Activated T-helper 1 cell treated with anti-CD3 and anti-CD28 coated beads, Interleukin-12 subunit alpha, Interleukin-12 subunit beta, Interleukin-2, Interleukin-4 antibody, amounts not matched to agents 30 ng/mL and 10 ng/mL and 1 ng/mL, durations not matched to agents 14 hours and 24 hours and 36 hours (primary cell): ENCODE measurements around the gene RET. TPM values are rescaled to one million over a fixed set of nuclear protein-coding genes. Genes with fewer than 3 reads are reported as not detected.
A peak's percentile ranks its signal among the peaks of the same experiment; 100 is the strongest.
"Not testable (repeated sequence)": the region's sequence is repeated elsewhere in the genome, so short reads cannot be mapped to it uniquely, and the experiment has no call there.

ENCODE experiments used
- DNase-seq: peaks from one replicate; pipeline ENCODE4 v3.0.0; 2021; ENCODE audit warnings: low spot score
- H3K27ac Mint-ChIP-seq: one replicate; pipeline ENCODE4 v1.8.0; 2021; ENCODE audit warnings: mild to moderate bottlenecking, mixed read lengths
- H3K27me3 Mint-ChIP-seq: one replicate; pipeline ENCODE4 v1.8.0; 2022; ENCODE audit warnings: mild to moderate bottlenecking, moderate library complexity, mixed read lengths; ENCODE audit not compliant: insufficient read depth
- H3K36me3 Mint-ChIP-seq: one replicate; pipeline ENCODE4 v1.8.0; 2021; ENCODE audit warnings: low read depth, mixed read lengths
- H3K4me1 Mint-ChIP-seq: one replicate; pipeline ENCODE4 v1.8.0; 2021; ENCODE audit warnings: low read depth, mixed read lengths
- H3K4me3 Mint-ChIP-seq: one replicate; pipeline ENCODE4 v1.8.0; 2021; ENCODE audit warnings: mild to moderate bottlenecking, moderate library complexity, mixed read lengths
- H3K9me3 Mint-ChIP-seq: one replicate; pipeline ENCODE4 v1.8.0; 2021; ENCODE audit warnings: mixed read lengths
- intact Hi-C: fragments of 100-400 bp; cut with micrococcal nuclease; formaldehyde crosslinking; loops from one replicate; pipeline ENCODE4 v1.15.1; 2024
- total RNA-seq: library from RNA; stranded (reverse); gene quantifications from 2 replicates; pipeline ENCODE4 v1.2.3, GENCODE V29; 2022

Gene RET
- total RNA-seq, 1 donor from 2014 or later = 0.31 TPM

DNA sequence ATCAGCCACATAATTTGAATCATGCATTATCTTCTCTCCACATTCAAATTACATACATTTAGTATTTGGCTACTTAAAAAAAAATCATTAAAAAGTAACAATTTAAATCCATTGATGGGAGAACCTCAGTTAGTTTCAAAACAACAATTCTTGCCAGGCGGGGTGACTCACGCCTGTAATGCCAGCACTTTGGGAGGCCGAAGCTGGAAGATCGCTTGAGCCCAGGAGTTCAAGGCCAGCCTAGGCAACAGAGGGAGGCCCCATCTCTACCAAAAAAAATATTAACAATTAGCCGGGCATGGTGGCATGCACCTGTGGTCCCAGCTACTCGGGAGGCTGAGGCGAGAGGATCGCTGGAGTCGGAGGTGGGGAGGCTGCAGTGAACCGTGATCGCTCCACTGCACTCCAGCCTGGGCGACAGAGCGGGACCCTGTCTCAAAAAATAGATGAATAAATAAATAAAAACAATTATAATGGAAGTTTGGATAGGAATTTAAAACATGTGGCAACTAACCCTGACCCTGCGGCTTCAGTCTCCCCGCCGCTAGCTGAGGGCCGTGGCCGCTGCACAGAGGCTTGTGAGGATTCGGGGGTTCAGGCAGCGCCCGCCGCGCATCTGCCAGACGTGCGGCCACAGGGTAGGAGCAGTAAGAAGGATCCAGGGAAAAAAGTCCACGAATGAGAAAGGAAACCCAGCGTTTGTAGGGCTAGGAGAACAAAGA lies 60.3 kb downstream of the RET start:
- peak overlapping the region; percentile 87 for H3K4me3 Mint-ChIP-seq
- H3K36me3 Mint-ChIP-seq = peaks cover 27% of the 10 kb centered on the region
- no peaks in the 10 kb centered on the region for H3K9me3 Mint-ChIP-seq
- H3K27ac Mint-ChIP-seq = peak overlapping the region; percentile 96
- peaks cover 67% of the 10 kb centered on the region for H3K4me1 Mint-ChIP-seq
- peaks cover 2% of the 10 kb centered on the region for H3K27me3 Mint-ChIP-seq
- intact Hi-C loops = loop anchor here (5.0 to 10.0 kb wide), 3 partner anchors 225 to 585 kb away; no protein-coding TSS in a partner anchor
- no peak for DNase-seq

DNA sequence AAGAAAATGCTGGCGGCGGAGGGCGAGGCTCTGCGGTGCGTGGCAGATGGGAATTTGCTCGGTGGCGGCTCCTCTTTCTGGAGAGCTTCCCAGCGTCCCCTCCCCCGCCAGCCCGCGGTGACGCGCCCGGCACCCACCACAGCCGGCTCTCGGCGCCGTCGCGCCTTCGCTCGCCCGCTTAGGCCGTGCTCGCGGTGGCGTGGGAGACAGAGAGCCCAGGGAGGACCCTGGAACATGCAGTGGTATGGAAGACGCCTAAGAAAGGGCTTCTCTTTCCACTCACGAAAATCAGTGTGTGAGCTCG lies 60.8 kb downstream of the RET start:
- Mint-ChIP-seq H3K4me1 (peaks cover 71% of the 10 kb centered on the region), H3K36me3 (peaks cover 27% of the 10 kb centered on the region), H3K27me3 (peaks cover 2% of the 10 kb centered on the region), H3K4me3 (peak overlapping the region; percentile 87), H3K9me3 (no peaks in the 10 kb centered on the region), H3K27ac (peak overlapping the region; percentile 96)
- intact Hi-C loops = loop anchor here (1.0 to 10.0 kb wide), 7 partner anchors 8 to 585 kb away; no protein-coding TSS in a partner anchor
- DNase-seq = no peak

DNA sequence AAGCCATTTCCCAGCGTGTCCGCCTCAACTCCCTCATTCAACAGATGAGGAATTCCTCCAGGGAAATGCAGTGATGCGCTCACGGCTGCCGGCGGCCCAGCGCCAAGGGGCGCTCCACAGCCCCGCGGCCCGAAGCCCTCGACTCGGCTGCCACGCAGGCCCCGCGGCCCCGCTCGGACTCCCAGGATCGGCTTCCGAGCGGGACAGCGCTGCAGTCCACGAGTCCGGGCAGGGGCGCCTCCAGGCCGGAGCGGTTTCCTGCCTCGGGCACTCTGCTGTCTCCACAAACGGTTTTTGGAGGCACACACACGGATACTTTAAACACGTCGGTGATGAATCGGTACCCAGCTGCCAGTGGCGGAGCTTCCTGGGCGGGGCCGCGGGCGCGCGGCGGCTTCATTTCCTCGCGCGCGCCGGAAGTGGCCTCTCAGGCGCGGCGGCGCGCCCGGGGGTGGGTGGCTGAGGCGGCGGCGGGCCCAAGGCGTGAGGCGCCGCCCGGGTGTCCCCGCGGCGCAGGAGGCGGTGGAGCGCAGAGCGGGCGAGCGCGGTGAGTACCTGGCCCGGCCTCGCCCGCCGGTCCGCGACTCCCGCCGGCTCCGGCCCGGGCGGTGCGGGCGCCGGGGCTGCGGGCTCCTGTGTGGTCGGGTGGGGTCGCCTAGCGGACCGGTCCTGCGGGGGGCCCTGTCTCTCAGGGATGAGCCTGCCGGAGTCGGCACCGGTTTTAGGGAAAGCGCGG lies 61.3 kb downstream of the RET start, which contains the start of gene CSGALNACT2:
CSGALNACT2 (plus strand) TSS at position 425 of the 736 bp plus-strand sequence. CDS start 16,705 bp downstream, outside the sequence.
- H3K27ac Mint-ChIP-seq = peak within 1 kb of the TSS; percentile 98
- H3K36me3 Mint-ChIP-seq = peaks cover 24% of the 10 kb centered on the region
- H3K4me1 Mint-ChIP-seq = peaks cover 71% of the 10 kb centered on the region
- peaks cover 2% of the 10 kb centered on the region for H3K27me3 Mint-ChIP-seq
- peak; percentile 90 for DNase-seq
- H3K9me3 Mint-ChIP-seq = no peaks in the 10 kb centered on the region
- intact Hi-C loops = loop anchor here (1.0 to 10.0 kb wide), 7 partner anchors 9 to 586 kb away; no protein-coding TSS in a partner anchor
- H3K4me3 Mint-ChIP-seq = peak within 1 kb of the TSS; percentile 98

DNA sequence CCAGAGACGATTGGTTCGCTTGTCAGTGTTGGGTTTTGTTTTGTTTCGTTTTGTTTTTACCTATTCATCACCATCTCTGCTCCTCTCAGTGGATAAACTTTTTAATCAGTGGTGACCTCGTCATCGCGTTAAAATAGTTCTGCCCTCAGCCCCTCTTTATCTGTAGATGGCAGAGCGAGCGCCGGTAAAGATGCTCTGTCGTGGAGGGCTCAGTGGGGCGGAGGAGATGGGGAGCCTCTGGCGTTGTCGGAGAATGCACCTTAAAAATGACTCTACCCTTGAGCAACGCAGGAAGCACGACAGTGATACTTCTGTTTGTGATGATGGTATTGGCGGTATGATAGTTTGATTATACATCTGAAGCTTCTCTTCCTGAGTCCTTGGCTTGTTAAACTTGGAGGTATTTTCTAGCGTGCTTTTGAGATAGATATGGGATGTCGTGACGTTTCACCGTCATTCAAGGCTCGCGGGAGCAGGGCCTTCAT lies 61.9 kb downstream of the RET start:
- Mint-ChIP-seq H3K36me3 (peaks cover 24% of the 10 kb centered on the region), H3K27me3 (peaks cover 2% of the 10 kb centered on the region), H3K4me1 (peaks cover 74% of the 10 kb centered on the region), H3K27ac (peak overlapping the region; percentile 98), H3K4me3 (peak overlapping the region; percentile 98), H3K9me3 (no peaks in the 10 kb centered on the region)
- DNase-seq = peak; percentile 60
- intact Hi-C loops = loop anchor here (1.0 to 10.0 kb wide), 7 partner anchors 9 to 586 kb away; no protein-coding TSS in a partner anchor

DNA sequence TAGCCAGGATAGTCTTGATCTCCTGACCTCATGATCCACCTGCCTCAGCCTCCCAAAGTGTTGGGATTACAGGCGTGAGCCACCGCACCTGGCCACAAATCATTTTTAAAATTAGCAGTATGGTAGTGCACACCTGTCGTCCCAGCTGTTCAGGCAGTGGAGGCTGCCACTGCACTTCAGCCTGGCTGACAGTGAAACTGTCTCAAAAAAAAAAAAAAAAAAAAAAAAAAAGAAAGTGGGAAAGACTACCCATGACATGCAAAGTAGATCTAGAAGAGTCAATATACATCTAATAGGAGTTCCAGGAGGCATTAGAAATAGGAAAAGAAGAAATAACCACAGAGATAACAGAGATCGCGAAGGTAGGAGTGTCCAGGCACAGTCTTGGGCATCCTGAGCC lies 64.6 kb downstream of the RET start:
- DNase-seq = no peak
- no peaks in the 10 kb centered on the region for H3K9me3 Mint-ChIP-seq
- peak overlapping the region; percentile 11 for H3K27ac Mint-ChIP-seq
- H3K4me1 Mint-ChIP-seq = peaks cover 72% of the 10 kb centered on the region
- H3K36me3 Mint-ChIP-seq = peaks cover 29% of the 10 kb centered on the region
- H3K27me3 Mint-ChIP-seq = peaks cover 2% of the 10 kb centered on the region
- intact Hi-C loops = loop anchor here (2.0 to 5.0 kb wide), 2 partner anchors 37 to 359 kb away; partner anchors contain the start of gene BMS1
- no peak overlapping the region for H3K4me3 Mint-ChIP-seq

DNA sequence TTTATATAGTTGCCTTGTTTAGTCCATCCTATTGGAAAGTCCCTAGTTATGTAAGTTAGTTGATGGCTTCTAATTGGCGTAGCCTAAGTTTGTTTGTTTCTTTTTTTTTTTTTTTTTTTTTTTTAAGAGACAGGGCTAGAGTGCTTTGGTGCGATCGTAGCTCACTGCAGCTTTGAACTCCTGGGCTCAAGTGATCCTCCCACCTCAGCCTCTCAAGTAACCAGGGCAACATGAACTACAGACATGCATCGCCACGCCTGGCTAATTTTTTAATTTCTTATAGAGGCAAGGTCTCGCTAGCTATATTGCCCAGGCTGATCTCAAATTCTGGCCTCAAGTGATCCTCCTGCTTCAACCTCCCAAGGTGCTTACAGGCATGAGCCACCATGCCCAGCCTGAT lies 68.4 kb downstream of the RET start:
- Mint-ChIP-seq H3K4me1 (peaks cover 69% of the 10 kb centered on the region), H3K27me3 (no peaks in the 10 kb centered on the region), H3K27ac (no peak overlapping the region), H3K4me3 (no peak overlapping the region), H3K36me3 (peaks cover 31% of the 10 kb centered on the region), H3K9me3 (peaks cover 18% of the 10 kb centered on the region)
- no peak for DNase-seq
- intact Hi-C loops = no loop called here

DNA sequence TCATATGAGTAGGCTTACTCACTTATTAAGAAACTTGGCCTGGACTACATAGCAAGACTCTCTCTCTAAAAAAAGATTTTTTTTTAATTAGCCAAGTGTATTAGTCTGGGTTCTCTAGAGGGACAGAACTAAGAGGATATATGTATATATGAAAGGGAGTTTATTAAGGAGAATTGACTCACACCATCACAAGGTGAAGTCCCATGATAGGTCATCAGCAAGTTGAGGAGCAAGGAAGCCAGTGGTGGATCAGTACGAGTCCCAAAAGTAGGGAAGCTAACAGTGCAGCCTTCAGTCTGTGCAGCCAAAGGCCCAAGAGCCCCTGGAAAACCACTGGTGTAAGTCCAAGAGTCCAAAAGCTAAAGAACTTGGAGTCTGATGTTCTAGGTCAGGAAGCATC lies 69.1 kb downstream of the RET start:
- H3K27ac Mint-ChIP-seq, H3K27me3 Mint-ChIP-seq, intact Hi-C loops, DNase-seq, H3K4me3 Mint-ChIP-seq: not testable (repeated sequence)
- peaks cover 70% of the 10 kb centered on the region for H3K4me1 Mint-ChIP-seq
- peaks cover 18% of the 10 kb centered on the region for H3K9me3 Mint-ChIP-seq
- peaks cover 32% of the 10 kb centered on the region for H3K36me3 Mint-ChIP-seq

DNA sequence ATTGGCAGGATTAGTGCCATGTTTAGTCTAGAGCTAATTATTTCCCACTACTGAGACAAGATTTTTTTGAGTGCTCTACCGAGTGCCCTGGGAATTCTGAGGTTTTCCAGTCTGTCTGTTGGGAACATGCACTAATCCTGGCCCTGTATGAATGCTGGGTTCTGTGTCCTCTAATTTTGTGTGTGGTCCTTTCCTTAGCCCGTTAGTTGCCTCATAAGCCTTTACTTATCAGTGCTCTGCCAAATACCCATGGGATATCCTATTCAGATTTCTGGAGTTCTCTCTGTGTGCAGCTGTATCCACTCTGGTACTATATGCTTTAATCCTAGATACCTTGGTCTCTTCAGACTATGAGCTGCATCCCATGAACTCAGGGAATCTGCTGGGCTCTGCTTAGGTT lies 74.5 kb downstream of the RET start:
- Mint-ChIP-seq H3K9me3 (peaks cover 18% of the 10 kb centered on the region), H3K4me1 (peaks cover 59% of the 10 kb centered on the region), H3K36me3 (peaks cover 34% of the 10 kb centered on the region), H3K27ac (no peak overlapping the region), H3K27me3 (no peaks in the 10 kb centered on the region), H3K4me3 (no peak overlapping the region)
- no peak for DNase-seq
- intact Hi-C loops = no loop called here

DNA sequence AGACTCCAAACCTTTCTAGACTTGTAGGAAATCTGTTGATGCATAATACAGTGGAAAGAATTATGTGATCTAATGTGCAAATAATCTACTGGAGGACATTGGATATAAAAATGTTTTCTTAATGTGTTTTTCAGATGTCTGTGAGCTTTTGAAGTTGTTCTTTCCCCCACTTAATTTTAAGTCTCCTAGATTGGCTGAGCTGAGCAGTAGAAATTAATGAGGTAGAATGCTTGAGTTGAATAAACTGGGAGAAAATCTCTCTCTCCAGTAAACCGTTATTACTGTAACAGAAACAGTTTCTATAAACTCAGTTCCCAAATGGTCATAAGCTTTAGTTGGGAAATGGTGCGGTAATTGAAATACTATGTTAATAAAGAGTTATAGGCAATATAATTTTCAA lies 77.0 kb downstream of the RET start:
- H3K4me1 Mint-ChIP-seq = peaks cover 62% of the 10 kb centered on the region
- H3K27me3 Mint-ChIP-seq = no peaks in the 10 kb centered on the region
- intact Hi-C loops = no loop called here
- peaks cover under 1% of the 10 kb centered on the region for H3K9me3 Mint-ChIP-seq
- no peak overlapping the region for H3K27ac Mint-ChIP-seq
- peaks cover 34% of the 10 kb centered on the region for H3K36me3 Mint-ChIP-seq
- H3K4me3 Mint-ChIP-seq = no peak overlapping the region
- no peak for DNase-seq

DNA sequence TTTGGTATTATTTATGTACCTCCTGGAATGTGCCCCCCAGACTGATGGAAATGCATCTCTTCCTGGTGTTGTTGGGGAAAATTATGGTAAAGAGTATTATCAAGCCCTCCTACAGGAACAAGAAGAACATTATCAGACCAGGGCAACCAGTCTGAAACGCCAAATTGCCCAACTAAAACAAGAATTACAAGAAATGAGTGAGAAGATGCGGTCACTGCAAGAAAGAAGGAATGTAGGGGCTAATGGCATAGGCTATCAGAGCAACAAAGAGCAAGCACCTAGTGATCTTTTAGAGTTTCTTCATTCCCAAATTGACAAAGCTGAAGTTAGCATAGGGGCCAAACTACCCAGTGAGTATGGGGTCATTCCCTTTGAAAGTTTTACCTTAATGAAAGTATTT lies 78.4 kb downstream of the RET start:
- no peak overlapping the region for H3K27ac Mint-ChIP-seq
- intact Hi-C loops = no loop called here
- no peak for DNase-seq
- no peak overlapping the region for H3K4me3 Mint-ChIP-seq
- no peaks in the 10 kb centered on the region for H3K27me3 Mint-ChIP-seq
- no peaks in the 10 kb centered on the region for H3K9me3 Mint-ChIP-seq
- H3K4me1 Mint-ChIP-seq = peaks cover 64% of the 10 kb centered on the region
- peaks cover 33% of the 10 kb centered on the region for H3K36me3 Mint-ChIP-seq

DNA sequence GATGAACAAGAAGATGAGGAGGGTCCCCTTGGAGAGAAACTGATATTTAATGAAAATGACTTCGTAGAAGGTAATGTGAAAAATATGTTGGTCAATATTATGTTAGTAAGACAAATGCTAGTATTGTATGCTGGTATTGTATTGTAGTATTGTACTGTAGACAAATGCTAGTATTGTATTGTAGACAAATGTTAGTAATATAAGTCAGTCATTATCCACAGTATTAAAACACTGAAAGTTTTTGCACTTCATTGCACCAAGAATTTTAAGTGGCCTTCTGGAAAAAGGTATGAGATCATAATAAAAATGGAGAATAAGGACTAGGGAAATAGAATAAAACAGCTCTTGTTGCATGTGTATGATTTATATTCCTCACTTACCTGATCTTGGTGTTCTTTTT lies 78.9 kb downstream of the RET start:
- DNase-seq = no peak
- Mint-ChIP-seq H3K4me1 (peaks cover 64% of the 10 kb centered on the region), H3K36me3 (peaks cover 31% of the 10 kb centered on the region), H3K4me3 (no peak overlapping the region), H3K9me3 (no peaks in the 10 kb centered on the region), H3K27ac (no peak overlapping the region), H3K27me3 (no peaks in the 10 kb centered on the region)
- intact Hi-C loops = no loop called here

DNA sequence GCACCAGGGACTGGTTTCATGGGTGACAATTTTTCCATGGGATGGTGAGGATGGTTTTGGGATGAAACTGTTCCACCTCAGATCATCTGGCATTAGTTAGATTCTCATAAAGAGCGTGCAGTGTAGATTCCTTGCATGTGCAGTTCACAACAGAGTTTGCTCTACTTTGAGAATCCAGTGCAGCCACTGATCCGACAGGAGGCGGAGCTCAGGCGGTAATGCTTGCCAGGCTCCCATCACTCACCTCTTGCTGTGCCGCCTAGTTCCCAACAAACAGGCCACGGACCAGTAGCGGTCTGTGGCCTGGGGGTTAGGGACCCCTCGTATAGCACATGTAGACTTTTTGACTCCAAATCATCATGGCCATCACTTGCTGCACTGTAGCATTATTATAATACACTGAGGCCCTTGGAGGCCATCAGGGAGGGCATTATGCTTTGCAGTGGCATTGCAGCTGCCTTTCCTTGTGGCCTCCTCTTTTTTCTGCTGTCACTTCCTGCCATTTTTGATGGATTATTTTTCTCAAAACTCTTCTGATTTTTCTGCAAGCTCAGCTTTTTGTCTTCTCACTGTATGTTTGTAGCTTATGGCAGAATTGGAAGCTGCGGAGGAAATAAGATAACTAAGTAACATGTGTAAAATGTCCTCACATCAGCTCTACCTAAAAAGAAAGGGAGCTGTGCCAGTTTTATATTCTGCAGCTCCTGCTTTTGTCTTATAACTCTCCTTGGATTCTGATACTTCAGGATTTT lies 79.9 kb downstream of the RET start:
- Mint-ChIP-seq H3K9me3 (no peaks in the 10 kb centered on the region), H3K27ac (no peak overlapping the region), H3K4me3 (no peak overlapping the region), H3K27me3 (no peaks in the 10 kb centered on the region), H3K36me3 (peaks cover 36% of the 10 kb centered on the region), H3K4me1 (peaks cover 64% of the 10 kb centered on the region)
- intact Hi-C loops = no loop called here
- DNase-seq = no peak
